Left kidney (tissue), 2 donors: Measurements from ENCODE around the gene RSAD1. TPM values are rescaled to one million over a fixed set of nuclear protein-coding genes. Genes with fewer than 3 reads are reported as not detected.

Experiments
- DNase-seq: peaks from one replicate; pipeline ENCODE4 v3.0.0-alpha.2; 2013
- polyA plus RNA-seq: library from polyadenylated mRNA; unstranded; fragments of 120-200 nt; gene quantifications from one replicate; pipeline ENCODE4 v1.2.1, GENCODE V29; 2013; ENCODE audit not compliant: insufficient read length

Gene RSAD1
- polyA plus RNA-seq, 1 donor, result 57.6 TPM

GRCh38 chr17:50453901-50454300 lies 24.8 kb upstream of the RSAD1 start:
- DNase-seq, result no peak

GRCh38 chr17:50457621-50458020 lies 21.0 kb upstream of the RSAD1 start:
- no peak for DNase-seq

- no peak for DNase-seq
These were observed 20.4 kb upstream of the RSAD1 start for GRCh38 chr17:50458270-50458669.

GRCh38 chr17:50458701-50459676 lies 19.7 kb upstream of the RSAD1 start:
- DNase-seq, result no peak

- no peak for DNase-seq
These were observed 18.9 kb upstream of the RSAD1 start for GRCh38 chr17:50459756-50460155.

- DNase-seq, result no peak
These were observed 17.7 kb upstream of the RSAD1 start for GRCh38 chr17:50460831-50461526.

GRCh38 chr17:50461550-50462132 lies 17.0 kb upstream of the RSAD1 start:
- DNase-seq, result no peak

GRCh38 chr17:50462446-50462845 lies 16.2 kb upstream of the RSAD1 start:
- no peak for DNase-seq

- no peak for DNase-seq
These were observed 14.5 kb upstream of the RSAD1 start for GRCh38 chr17:50464121-50464520.

GRCh38 chr17:50464736-50465135 lies 13.9 kb upstream of the RSAD1 start:
- DNase-seq, result no peak

GRCh38 chr17:50465171-50465570 lies 13.5 kb upstream of the RSAD1 start:
- no peak for DNase-seq

- DNase-seq, result no peak
These were observed 13.0 kb upstream of the RSAD1 start for GRCh38 chr17:50465635-50466034.

GRCh38 chr17:50466371-50467113 lies 12.1 kb upstream of the RSAD1 start:
- DNase-seq, result no peak

- DNase-seq, result no peak
These were observed 11.4 kb upstream of the RSAD1 start for GRCh38 chr17:50467114-50467854.

GRCh38 chr17:50467855-50468303 lies 10.8 kb upstream of the RSAD1 start:
- no peak for DNase-seq

GRCh38 chr17:50468304-50469207 lies 10.1 kb upstream of the RSAD1 start, which contains the start of gene CHAD:
CHAD (minus strand) TSS chr17:50468880; CDS start chr17:50468813, 67 bp downstream.
- DNase-seq, result no peak

- no peak for DNase-seq
These were observed 9.5 kb upstream of the RSAD1 start for GRCh38 chr17:50469208-50469605.

- DNase-seq, result no peak
These were observed 8.9 kb upstream of the RSAD1 start for GRCh38 chr17:50469671-50470305.

- no peak for DNase-seq
These were observed 8.2 kb upstream of the RSAD1 start for GRCh38 chr17:50470426-50470825.
